GM23338 (cell line): ENCODE measurements around the gene SHROOM2. TPM values are rescaled to one million over a fixed set of nuclear protein-coding genes. Genes with fewer than 3 reads are reported as not detected.

Source experiments
- JUNB ChIP-seq: IDR thresholded peaks from one replicate; pipeline ENCODE4 v1.6.1; 2016; ENCODE audit warnings: antibody characterized with exemption; ENCODE audit not compliant: unreplicated experiment
- ZNF462 ChIP-seq: fragments of 250-450 bp; sonication (Bioruptor Pico); IDR thresholded peaks from 2 replicates; pipeline ENCODE4 v1.5.0; 2020; ENCODE audit warnings: mild to moderate bottlenecking, moderate library complexity
- polyA plus RNA-seq: library from polyadenylated mRNA; unstranded; fragments of >200 nt; fragmentation: Nextera tagmentation; extraction: Ambion mirVana; gene quantifications from 2 replicates; pipeline ENCODE4 v1.2.1, GENCODE V29; 2016
- small RNA-seq: library from RNA; depleted of rRNA; stranded (forward); fragments of <200 nt; gene quantifications from one replicate; pipeline ENCODE3, GENCODE V24; 2014; ENCODE audit warnings: low replicate concordance
- total RNA-seq: library from RNA; depleted of rRNA; stranded (reverse); fragments of >200 nt; shearing (Covaris generic); gene quantifications from 2 replicates; pipeline ENCODE4 v1.2.3, GENCODE V29; 2014; rRNA removed

Gene SHROOM2
- total and polyA plus RNA-seq, 2 experiments from 2014 or later = 3.5 to 15.8 TPM

GRCh38 chrX:9997524-9997923 lies 211.3 kb downstream of the SHROOM2 start (continued):
- TF ChIP-seq ZNF462 (CRISPR knock-in tag) = no peak
- TF ChIP-seq JUNB = no peak

Small RNA genes within 50 kb of the gene (small RNA-seq; reads per million reads assigned to genes)
- not detected for gene RF00019

Other genes starting within 250 kb of the SHROOM2 start
- 13.0 and 17.2 TPM in 2 replicates for gene GPR143, start 20.6 kb upstream of the SHROOM2 start, total RNA-seq
- gene GPR143, start 20.6 kb upstream of the SHROOM2 start, polyA plus RNA-seq = 7.4 and 9.4 TPM in 2 replicates
- gene CLDN34, start 180.9 kb downstream of the SHROOM2 start, total RNA-seq = 0.19 TPM in 1 of 2 replicates, not detected in the other
- not detected in 2 replicates for gene CLDN34, start 180.9 kb downstream of the SHROOM2 start, polyA plus RNA-seq